Kidney epithelial cell (primary cell): ENCODE data around the gene OTULIN. TPM values are rescaled to one million over a fixed set of nuclear protein-coding genes. Genes with fewer than 3 reads are reported as not detected.

Source experiments
- DNase-seq: peaks from one replicate; pipeline ENCODE4 v3.0.0-alpha.2; 2010; ENCODE audit warnings: low read depth
- H3K27me3 ChIP-seq: 2 replicates; pipeline ENCODE4 v1.6.0; 2011; ENCODE audit warnings: low read length; ENCODE audit not compliant: control insufficient read depth, insufficient read depth
- H3K36me3 ChIP-seq: 2 replicates; pipeline ENCODE4 v1.5.1; 2011; ENCODE audit warnings: low read length; ENCODE audit not compliant: control insufficient read depth, insufficient read depth
- H3K4me3 ChIP-seq: 2 replicates; pipeline ENCODE4 v1.5.1; 2011; ENCODE audit warnings: low read depth, mild to moderate bottlenecking, control low read depth, low read length
- CTCF ChIP-seq: IDR thresholded peaks from 2 replicates; pipeline ENCODE4 v1.5.1; 2011; ENCODE audit warnings: mild to moderate bottlenecking, moderate library complexity, low read length, control low read depth, inconsistent platforms; ENCODE audit not compliant: insufficient read depth, poor library complexity, severe bottlenecking
- total RNA-seq: library from RNA; depleted of rRNA; stranded (reverse); fragments of >200 nt; gene quantifications from 2 replicates; pipeline ENCODE4 v1.2.3, GENCODE V29; 2015

OTULIN gene
- total RNA-seq, 1 donor from 2014 or later = 12.0 TPM

GRCh38 chr5:14712666-14713065, 48.1 kb downstream of the OTULIN start:
- H3K27me3 ChIP-seq = no peaks in the 10 kb centered on the region
- H3K36me3 ChIP-seq = peaks cover 4% of the 10 kb centered on the region
- no peak overlapping the region for H3K4me3 ChIP-seq
- no peak for DNase-seq
- no peak for TF ChIP-seq CTCF

- Histone ChIP-seq H3K27me3 (no peaks in the 10 kb centered on the region), H3K36me3 (peaks cover 3% of the 10 kb centered on the region), H3K4me3 (no peak overlapping the region)
- DNase-seq = no peak
- no peak for TF ChIP-seq CTCF
Measured at GRCh38 chr5:14713476-14714390, 49.2 kb downstream of the OTULIN start.

GRCh38 chr5:14714706-14715105, 50.2 kb downstream of the OTULIN start:
- peaks cover 3% of the 10 kb centered on the region for H3K36me3 ChIP-seq
- H3K27me3 ChIP-seq = no peaks in the 10 kb centered on the region
- no peak for TF ChIP-seq CTCF
- DNase-seq = no peak
- H3K4me3 ChIP-seq = no peak overlapping the region

- no peak for TF ChIP-seq CTCF
- DNase-seq = no peak
- H3K36me3 ChIP-seq = peaks cover 3% of the 10 kb centered on the region
- H3K27me3 ChIP-seq = no peaks in the 10 kb centered on the region
- H3K4me3 ChIP-seq = no peak overlapping the region
Measured at GRCh38 chr5:14715481-14715880, 51.0 kb downstream of the OTULIN start.

- Histone ChIP-seq H3K4me3 (no peak overlapping the region), H3K27me3 (no peaks in the 10 kb centered on the region), H3K36me3 (peaks cover 1% of the 10 kb centered on the region)
- no peak for TF ChIP-seq CTCF
- DNase-seq = no peak
Measured at GRCh38 chr5:14716755-14717752, 52.5 kb downstream of the OTULIN start.
